Activated CD4-positive, alpha-beta T cell treated with anti-CD3 and anti-CD28 coated beads for 36 hours (primary cell): ENCODE data around the gene RHBDD1. TPM values are rescaled to one million over a fixed set of nuclear protein-coding genes. Genes with fewer than 3 reads are reported as not detected.
A peak's percentile ranks its signal among the peaks of the same experiment; 100 is the strongest.
"Not testable (repeated sequence)": the region's sequence is repeated elsewhere in the genome, so short reads cannot be mapped to it uniquely, and the experiment has no call there.

Experiments used
- ATAC-seq: fragments of 200-7000 bp; cut with Tn5 transposase; one replicate; pipeline ENCODE4 v1.10.0; 2021; ENCODE audit warnings: mild to moderate bottlenecking, moderate library complexity
- CTCF ChIA-PET: fragments of 350-600 bp; sonication (Branson Sonifier 250); formaldehyde crosslinking; loops from one replicate; lab custom pipeline; 2021; ENCODE audit warnings: antibody characterized with exemption; lab: Charles Lee
- POLR2A ChIA-PET: fragments of 350-600 bp; sonication (Branson Sonifier 250); formaldehyde crosslinking; loops from one replicate; lab custom pipeline; 2021; ENCODE audit warnings: antibody characterized with exemption, inconsistent platforms; lab: Charles Lee
- DNase-seq: peaks from one replicate; pipeline ENCODE4 v3.0.0-alpha.2; 2020
- H3K27ac Mint-ChIP-seq: one replicate; pipeline ENCODE4 v1.8.0; 2021; ENCODE audit warnings: mixed read lengths
- H3K27me3 Mint-ChIP-seq: one replicate; pipeline ENCODE4 v1.8.0; 2021; ENCODE audit warnings: mixed read lengths
- H3K36me3 Mint-ChIP-seq: one replicate; pipeline ENCODE4 v1.8.0; 2021; ENCODE audit warnings: low read depth, mixed read lengths
- H3K4me1 Mint-ChIP-seq: one replicate; pipeline ENCODE4 v1.8.0; 2021; ENCODE audit warnings: mixed read lengths
- H3K4me3 Mint-ChIP-seq: one replicate; pipeline ENCODE4 v1.8.0; 2021; ENCODE audit warnings: mild to moderate bottlenecking, moderate library complexity, mixed read lengths
- H3K9me3 Mint-ChIP-seq: one replicate; pipeline ENCODE4 v1.8.0; 2021; ENCODE audit warnings: low read depth, mixed read lengths
- intact Hi-C, 2 experiments: fragments of 100-400 bp; cut with DNase I in 1 of 2; cut with micrococcal nuclease in 1 of 2; formaldehyde crosslinking; loops; one replicate each; pipeline versions ENCODE4 v1.14.2 to v1.15.1; 2022 to 2024; cut with DNase I, micrococcal nuclease
- total RNA-seq, 2 experiments: library from RNA; stranded (reverse); gene quantifications; one replicate each; pipeline ENCODE4 v1.2.3, GENCODE V29; 2021

RHBDD1 gene
- total RNA-seq, 2 experiments from 2014 or later: 38.1 to 49.0 TPM

GRCh38 chr2:226843001-226843400 is 7.1 kb downstream of the RHBDD1 start:
- ATAC-seq, intact Hi-C loops, H3K27me3 Mint-ChIP-seq, POLR2A ChIA-PET, H3K9me3 Mint-ChIP-seq, CTCF ChIA-PET, DNase-seq, H3K4me3 Mint-ChIP-seq, H3K27ac Mint-ChIP-seq: not testable (repeated sequence)
- H3K36me3 Mint-ChIP-seq: peaks cover 55% of the 10 kb centered on the region
- peaks cover 64% of the 10 kb centered on the region for H3K4me1 Mint-ChIP-seq

- Mint-ChIP-seq H3K27ac (no peak overlapping the region), H3K4me3 (no peak overlapping the region), H3K36me3 (peaks cover 36% of the 10 kb centered on the region), H3K9me3 (no peaks in the 10 kb centered on the region), H3K4me1 (peaks cover 40% of the 10 kb centered on the region), H3K27me3 (no peaks in the 10 kb centered on the region)
- ATAC-seq (no peak), DNase-seq (no peak)
- CTCF ChIA-PET: no interaction called here
- POLR2A ChIA-PET: no interaction called here
- intact Hi-C loops: no loop called here
Measured at GRCh38 chr2:226845386-226846116, 9.7 kb downstream of the RHBDD1 start.

GRCh38 chr2:226847090-226847489 is 11.2 kb downstream of the RHBDD1 start:
- ATAC-seq (no peak), DNase-seq (no peak)
- CTCF ChIA-PET: interaction anchor here (0.5 to 1.2 kb wide), 2 partner anchors 8 to 247 kb away, joined by 3 to 4 read pairs; no protein-coding TSS in a partner anchor
- intact Hi-C loops: no loop called here
- no peaks in the 10 kb centered on the region for H3K27me3 Mint-ChIP-seq
- no peak overlapping the region for H3K27ac Mint-ChIP-seq
- H3K4me1 Mint-ChIP-seq: peaks cover 38% of the 10 kb centered on the region
- H3K9me3 Mint-ChIP-seq: no peaks in the 10 kb centered on the region
- peaks cover 27% of the 10 kb centered on the region for H3K36me3 Mint-ChIP-seq
- H3K4me3 Mint-ChIP-seq: no peak overlapping the region
- POLR2A ChIA-PET: no interaction called here

GRCh38 chr2:226847511-226847910 is 11.7 kb downstream of the RHBDD1 start:
- no peak for DNase-seq
- no peaks in the 10 kb centered on the region for H3K9me3 Mint-ChIP-seq
- H3K36me3 Mint-ChIP-seq: peaks cover 23% of the 10 kb centered on the region
- no peak overlapping the region for H3K4me3 Mint-ChIP-seq
- no peak overlapping the region for H3K27ac Mint-ChIP-seq
- intact Hi-C loops: no loop called here
- peaks cover 34% of the 10 kb centered on the region for H3K4me1 Mint-ChIP-seq
- ATAC-seq: no peak
- ChIA-PET CTCF (interaction anchor here (0.5 to 1.2 kb wide), 2 partner anchors 8 to 248 kb away, joined by 3 to 4 read pairs; no protein-coding TSS in a partner anchor), POLR2A (no interaction called here)
- no peaks in the 10 kb centered on the region for H3K27me3 Mint-ChIP-seq

GRCh38 chr2:226849349-226849748 is 13.5 kb downstream of the RHBDD1 start:
- H3K27me3 Mint-ChIP-seq: no peaks in the 10 kb centered on the region
- H3K36me3 Mint-ChIP-seq: peaks cover 9% of the 10 kb centered on the region
- ATAC-seq: no peak
- H3K4me1 Mint-ChIP-seq: peaks cover 19% of the 10 kb centered on the region
- DNase-seq: no peak
- no peak overlapping the region for H3K27ac Mint-ChIP-seq
- no peaks in the 10 kb centered on the region for H3K9me3 Mint-ChIP-seq
- no peak overlapping the region for H3K4me3 Mint-ChIP-seq
- ChIA-PET POLR2A (no interaction called here), CTCF (interaction anchor here (1.1 kb wide), 1 partner anchor 13 kb away, joined by 3 read pairs; no protein-coding TSS in a partner anchor)
- intact Hi-C loops: no loop called here

GRCh38 chr2:226850024-226850423 is 14.2 kb downstream of the RHBDD1 start:
- Mint-ChIP-seq H3K27me3 (no peaks in the 10 kb centered on the region), H3K4me1 (peaks cover 17% of the 10 kb centered on the region), H3K27ac (no peak overlapping the region), H3K4me3 (no peak overlapping the region), H3K36me3 (peaks cover 7% of the 10 kb centered on the region), H3K9me3 (no peaks in the 10 kb centered on the region)
- intact Hi-C loops: no loop called here
- ATAC-seq (no peak), DNase-seq (no peak)
- CTCF ChIA-PET: no interaction called here
- POLR2A ChIA-PET: no interaction called here

- H3K4me3 Mint-ChIP-seq: no peak overlapping the region
- H3K27ac Mint-ChIP-seq: no peak overlapping the region
- H3K4me1 Mint-ChIP-seq: peaks cover 14% of the 10 kb centered on the region
- ChIA-PET POLR2A (no interaction called here), CTCF (no interaction called here)
- no peak for DNase-seq
- intact Hi-C loops: no loop called here
- no peaks in the 10 kb centered on the region for H3K27me3 Mint-ChIP-seq
- no peaks in the 10 kb centered on the region for H3K9me3 Mint-ChIP-seq
- peaks cover 5% of the 10 kb centered on the region for H3K36me3 Mint-ChIP-seq
- no peak for ATAC-seq
Measured at GRCh38 chr2:226855787-226856186, 19.9 kb downstream of the RHBDD1 start.

GRCh38 chr2:226860087-226860486 is 24.2 kb downstream of the RHBDD1 start:
- H3K27ac Mint-ChIP-seq: no peak overlapping the region
- H3K27me3 Mint-ChIP-seq: no peaks in the 10 kb centered on the region
- ChIA-PET POLR2A (no interaction called here), CTCF (no interaction called here)
- intact Hi-C loops: no loop called here
- no peak overlapping the region for H3K4me3 Mint-ChIP-seq
- DNase-seq (no peak), ATAC-seq (no peak)
- H3K36me3 Mint-ChIP-seq: peaks cover 13% of the 10 kb centered on the region
- H3K9me3 Mint-ChIP-seq: no peaks in the 10 kb centered on the region
- H3K4me1 Mint-ChIP-seq: peaks cover 25% of the 10 kb centered on the region

- peaks cover 28% of the 10 kb centered on the region for H3K36me3 Mint-ChIP-seq
- DNase-seq (no peak), ATAC-seq (peak; percentile 33)
- H3K27ac Mint-ChIP-seq: no peak overlapping the region
- no peaks in the 10 kb centered on the region for H3K27me3 Mint-ChIP-seq
- CTCF ChIA-PET: interaction anchor here (1.1 to 1.3 kb wide), 2 partner anchors 10 to 14 kb away, joined by 3 read pairs; no protein-coding TSS in a partner anchor
- H3K4me3 Mint-ChIP-seq: no peak overlapping the region
- intact Hi-C loops: no loop called here
- no peaks in the 10 kb centered on the region for H3K9me3 Mint-ChIP-seq
- H3K4me1 Mint-ChIP-seq: peaks cover 25% of the 10 kb centered on the region
- POLR2A ChIA-PET: no interaction called here
Measured at GRCh38 chr2:226862623-226863022, 26.8 kb downstream of the RHBDD1 start.

- no peak for DNase-seq
- H3K9me3 Mint-ChIP-seq: no peaks in the 10 kb centered on the region
- intact Hi-C loops: no loop called here
- ATAC-seq: no peak
- H3K27ac Mint-ChIP-seq: no peak overlapping the region
- no peaks in the 10 kb centered on the region for H3K27me3 Mint-ChIP-seq
- ChIA-PET POLR2A (no interaction called here), CTCF (interaction anchor here (0.7 kb wide), 1 partner anchor 37 kb away, joined by 3 read pairs; no protein-coding TSS in a partner anchor)
- H3K4me3 Mint-ChIP-seq: no peak overlapping the region
- H3K36me3 Mint-ChIP-seq: peaks cover 49% of the 10 kb centered on the region
- H3K4me1 Mint-ChIP-seq: peaks cover 37% of the 10 kb centered on the region
Measured at GRCh38 chr2:226865273-226865672, 29.4 kb downstream of the RHBDD1 start.

- no peak overlapping the region for H3K4me3 Mint-ChIP-seq
- intact Hi-C loops: no loop called here
- DNase-seq (no peak), ATAC-seq (no peak)
- peaks cover 51% of the 10 kb centered on the region for H3K36me3 Mint-ChIP-seq
- H3K9me3 Mint-ChIP-seq: no peaks in the 10 kb centered on the region
- H3K4me1 Mint-ChIP-seq: peaks cover 33% of the 10 kb centered on the region
- ChIA-PET POLR2A (no interaction called here), CTCF (no interaction called here)
- no peaks in the 10 kb centered on the region for H3K27me3 Mint-ChIP-seq
- H3K27ac Mint-ChIP-seq: no peak overlapping the region
Measured at GRCh38 chr2:226865710-226866109, 29.9 kb downstream of the RHBDD1 start.
